Measurements from ENCODE around the gene CCDC174. TPM values are rescaled to one million over a fixed set of nuclear protein-coding genes. Genes with fewer than 3 reads are reported as not detected.

CCDC174 gene
- total RNA-seq, 1 experiment from 2014 or later, result 16.7 TPM

DNA sequence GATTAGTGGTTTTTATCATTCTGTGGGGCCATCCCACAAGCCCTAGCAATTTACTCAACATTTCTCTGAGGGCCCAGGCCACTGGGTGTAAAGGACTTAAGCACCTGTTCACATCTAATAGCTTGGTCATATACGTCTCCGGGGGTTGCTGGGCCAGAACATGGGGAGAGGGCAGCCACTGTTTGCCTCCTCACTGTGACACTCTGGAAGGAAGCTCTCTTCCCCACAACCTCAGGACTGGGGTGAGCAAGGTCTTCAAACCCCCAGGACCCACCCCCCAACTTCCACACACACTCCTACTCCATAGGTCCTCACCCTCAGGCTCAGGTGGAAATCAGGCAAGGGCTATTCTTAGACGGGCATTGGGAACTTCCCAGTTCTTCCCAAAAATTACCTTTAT is 52.2 kb downstream of the CCDC174 start:
- Histone ChIP-seq H3K4me3 (ENCODE audit: low read length) (no peak overlapping the region), H3K27ac (ENCODE audit: low read length) (no peak overlapping the region), H4K20me1 (ENCODE audit: insufficient read depth, low read depth, low read length) (no peaks in the 10 kb centered on the region), H3K9me2 (replicated peaks; ENCODE audit: insufficient read depth, low read length) (no peaks in the 10 kb centered on the region), H3K36me3 (ENCODE audit: insufficient read depth, low read length) (no peaks in the 10 kb centered on the region), H3K9me3 (ENCODE audit: low read length) (no peaks in the 10 kb centered on the region), H3K79me2 (ENCODE audit: low read length) (no peaks in the 10 kb centered on the region), H3K4me1 (ENCODE audit: low read length) (no peaks in the 10 kb centered on the region), H3K27me3 (ENCODE audit: low read length) (no peaks in the 10 kb centered on the region), H3K4me2 (ENCODE audit: low read depth, low read length, poor library complexity, severe bottlenecking) (no peak overlapping the region), H2AFZ (ENCODE audit: low read length) (no peak overlapping the region), H3K9ac (ENCODE audit: low read length) (no peak overlapping the region)
- no peak for DNase-seq

DNA sequence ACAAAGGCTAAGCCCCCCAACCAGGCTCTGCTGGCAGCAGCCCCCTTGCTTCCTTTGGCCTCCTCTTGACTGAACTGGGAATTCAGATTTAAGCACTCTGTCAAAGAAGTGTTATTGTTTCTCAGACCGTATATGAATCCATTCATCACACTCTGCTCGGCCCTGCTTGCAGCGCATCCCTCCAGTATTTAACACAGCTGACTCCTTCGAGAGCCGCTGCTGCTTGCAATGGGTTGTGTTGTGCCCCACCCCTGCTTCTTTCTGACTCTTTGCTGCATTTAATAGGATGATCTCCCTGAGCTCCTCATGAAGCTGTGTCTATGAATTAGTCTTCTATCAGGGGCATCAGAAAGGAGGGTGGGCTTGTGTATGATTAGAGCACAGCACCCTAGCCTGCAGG is 54.5 kb downstream of the CCDC174 start:
- no peaks in the 10 kb centered on the region for H3K79me2 ChIP-seq (ENCODE audit: low read length)
- H3K27me3 ChIP-seq (ENCODE audit: low read length), result no peaks in the 10 kb centered on the region
- H4K20me1 ChIP-seq (ENCODE audit: insufficient read depth, low read depth, low read length), result no peaks in the 10 kb centered on the region

DNA sequence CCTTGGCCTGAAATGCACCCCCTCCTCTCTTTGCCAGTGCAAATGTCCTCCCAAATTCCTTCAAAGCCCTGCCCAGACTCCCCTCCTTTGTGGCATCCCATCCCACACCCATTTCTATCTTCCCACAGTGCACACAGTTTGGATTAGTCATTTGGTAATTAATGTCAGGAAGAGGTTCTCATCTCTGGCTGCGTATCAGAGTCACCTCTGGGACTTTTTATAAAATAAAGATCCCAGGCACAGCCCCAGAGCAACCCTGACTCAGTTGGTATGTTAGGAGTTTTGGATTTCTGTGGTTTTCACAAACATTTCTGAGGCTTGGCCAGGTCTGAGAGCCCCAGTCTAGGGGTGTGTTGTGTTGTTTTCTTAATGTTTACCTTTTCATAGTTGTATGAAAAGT is 65.0 kb downstream of the CCDC174 start:
- Histone ChIP-seq H3K27me3 (ENCODE audit: low read length) (no peaks in the 10 kb centered on the region), H4K20me1 (ENCODE audit: insufficient read depth, low read depth, low read length) (no peaks in the 10 kb centered on the region), H3K9me2 (replicated peaks; ENCODE audit: insufficient read depth, low read length) (no peaks in the 10 kb centered on the region), H3K9ac (ENCODE audit: low read length) (no peak overlapping the region), H3K9me3 (ENCODE audit: low read length) (no peaks in the 10 kb centered on the region), H3K4me1 (ENCODE audit: low read length) (no peaks in the 10 kb centered on the region), H3K4me2 (ENCODE audit: low read depth, low read length, poor library complexity, severe bottlenecking) (no peak overlapping the region), H3K4me3 (ENCODE audit: low read length) (no peak overlapping the region), H2AFZ (ENCODE audit: low read length) (no peak overlapping the region), H3K27ac (ENCODE audit: low read length) (no peak overlapping the region), H3K79me2 (ENCODE audit: low read length) (no peaks in the 10 kb centered on the region), H3K36me3 (ENCODE audit: insufficient read depth, low read length) (no peaks in the 10 kb centered on the region)
- no peak for DNase-seq

More for the DNA sequence above, 54.5 kb downstream of the CCDC174 start:
- no peak overlapping the region for H2AFZ ChIP-seq (ENCODE audit: low read length)
- no peak for DNase-seq
- no peak overlapping the region for H3K4me2 ChIP-seq (ENCODE audit: low read depth, low read length, poor library complexity, severe bottlenecking)
- no peaks in the 10 kb centered on the region for H3K9me3 ChIP-seq (ENCODE audit: low read length)
- H3K9ac ChIP-seq (ENCODE audit: low read length), result no peak overlapping the region
- H3K4me1 ChIP-seq (ENCODE audit: low read length), result no peaks in the 10 kb centered on the region
- no peaks in the 10 kb centered on the region for H3K9me2 ChIP-seq (replicated peaks; ENCODE audit: insufficient read depth, low read length)
- H3K4me3 ChIP-seq (ENCODE audit: low read length), result no peak overlapping the region
- H3K27ac ChIP-seq (ENCODE audit: low read length), result no peak overlapping the region
- no peaks in the 10 kb centered on the region for H3K36me3 ChIP-seq (ENCODE audit: insufficient read depth, low read length)

DNA sequence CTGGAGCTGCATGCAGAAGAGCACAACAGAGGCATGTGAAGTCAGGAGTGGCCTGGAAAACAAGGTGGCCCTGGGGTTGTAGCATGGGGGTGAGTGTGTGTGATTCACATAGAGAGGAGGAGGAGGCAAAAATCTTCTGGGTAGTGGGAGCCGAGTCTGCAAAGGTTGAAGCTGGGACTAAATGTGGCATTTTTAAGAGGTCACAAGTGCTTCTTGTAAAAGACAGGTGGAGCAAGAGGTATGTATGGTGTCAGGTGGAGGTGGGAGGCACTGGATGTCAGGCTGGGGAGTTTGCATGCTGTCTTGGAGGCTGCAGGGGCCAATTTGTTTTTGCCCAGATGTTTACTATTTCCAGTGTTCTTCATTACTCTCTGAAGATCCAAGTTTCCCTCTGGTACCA is 65.7 kb downstream of the CCDC174 start:
- Histone ChIP-seq H3K4me3 (ENCODE audit: low read length) (no peak overlapping the region), H3K9ac (ENCODE audit: low read length) (no peak overlapping the region), H3K9me2 (replicated peaks; ENCODE audit: insufficient read depth, low read length) (no peaks in the 10 kb centered on the region), H4K20me1 (ENCODE audit: insufficient read depth, low read depth, low read length) (no peaks in the 10 kb centered on the region), H3K27ac (ENCODE audit: low read length) (no peak overlapping the region), H3K27me3 (ENCODE audit: low read length) (no peaks in the 10 kb centered on the region), H3K36me3 (ENCODE audit: insufficient read depth, low read length) (no peaks in the 10 kb centered on the region), H3K4me2 (ENCODE audit: low read depth, low read length, poor library complexity, severe bottlenecking) (no peak overlapping the region), H3K79me2 (ENCODE audit: low read length) (no peaks in the 10 kb centered on the region), H2AFZ (ENCODE audit: low read length) (no peak overlapping the region), H3K9me3 (ENCODE audit: low read length) (no peaks in the 10 kb centered on the region), H3K4me1 (ENCODE audit: low read length) (no peaks in the 10 kb centered on the region)
- no peak for DNase-seq

DNA sequence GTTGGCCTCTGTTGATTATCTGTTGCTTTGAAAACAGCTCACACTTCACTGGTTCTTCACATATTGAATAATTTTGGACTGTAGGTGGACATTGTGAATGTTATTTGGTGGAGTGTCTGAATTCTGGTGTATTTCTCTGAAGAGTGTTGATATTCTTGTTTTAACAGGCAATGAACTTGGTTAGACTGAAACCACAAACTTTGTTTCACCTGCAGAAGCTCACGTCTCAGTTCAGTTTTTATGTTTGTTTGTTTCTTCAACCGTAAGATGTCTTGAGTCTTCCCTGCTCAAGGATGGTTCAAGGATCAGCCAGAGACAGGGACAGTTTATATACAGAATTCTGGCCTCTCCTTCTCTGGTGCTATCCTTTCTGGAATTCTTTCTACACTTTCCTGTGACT is 67.0 kb downstream of the CCDC174 start:
- H3K4me3 ChIP-seq (ENCODE audit: low read length), result no peak overlapping the region
- H4K20me1 ChIP-seq (ENCODE audit: insufficient read depth, low read depth, low read length), result no peaks in the 10 kb centered on the region
- no peaks in the 10 kb centered on the region for H3K27me3 ChIP-seq (ENCODE audit: low read length)
- H3K36me3 ChIP-seq (ENCODE audit: insufficient read depth, low read length), result no peaks in the 10 kb centered on the region
- no peak overlapping the region for H3K9ac ChIP-seq (ENCODE audit: low read length)
- H2AFZ ChIP-seq (ENCODE audit: low read length), result no peak overlapping the region
- no peaks in the 10 kb centered on the region for H3K79me2 ChIP-seq (ENCODE audit: low read length)
- H3K4me1 ChIP-seq (ENCODE audit: low read length), result no peaks in the 10 kb centered on the region
- H3K9me2 ChIP-seq (replicated peaks; ENCODE audit: insufficient read depth, low read length), result no peaks in the 10 kb centered on the region
- DNase-seq, result no peak
- no peak overlapping the region for H3K4me2 ChIP-seq (ENCODE audit: low read depth, low read length, poor library complexity, severe bottlenecking)
- no peaks in the 10 kb centered on the region for H3K9me3 ChIP-seq (ENCODE audit: low read length)
- no peak overlapping the region for H3K27ac ChIP-seq (ENCODE audit: low read length)

DNA sequence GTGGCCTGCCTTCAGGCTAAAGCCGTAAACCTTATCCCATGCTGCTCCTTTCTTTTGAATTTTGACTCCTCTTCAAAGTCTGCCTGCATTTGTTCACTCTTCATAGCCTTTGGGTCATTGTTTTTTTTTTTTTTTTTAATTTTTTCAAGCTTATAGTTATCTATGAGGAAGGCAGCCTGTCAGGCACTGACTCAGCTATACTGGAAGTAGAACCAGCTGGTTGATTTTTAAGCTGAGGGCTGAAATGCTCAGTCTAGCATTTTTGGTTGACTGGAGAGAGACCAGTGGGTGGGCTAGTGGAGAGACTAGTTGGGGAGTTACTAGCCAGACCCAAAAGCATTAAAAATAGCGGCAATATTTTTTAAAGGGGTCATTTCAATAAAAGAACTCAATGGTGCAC is 67.4 kb downstream of the CCDC174 start:
- no peaks in the 10 kb centered on the region for H3K36me3 ChIP-seq (ENCODE audit: insufficient read depth, low read length)
- no peak overlapping the region for H3K4me2 ChIP-seq (ENCODE audit: low read depth, low read length, poor library complexity, severe bottlenecking)
- H3K79me2 ChIP-seq (ENCODE audit: low read length), result no peaks in the 10 kb centered on the region
- H3K4me1 ChIP-seq (ENCODE audit: low read length), result no peaks in the 10 kb centered on the region
- H3K4me3 ChIP-seq (ENCODE audit: low read length), result no peak overlapping the region
- no peak overlapping the region for H3K9ac ChIP-seq (ENCODE audit: low read length)
- H3K27me3 ChIP-seq (ENCODE audit: low read length), result no peaks in the 10 kb centered on the region
- no peaks in the 10 kb centered on the region for H3K9me3 ChIP-seq (ENCODE audit: low read length)
- no peak overlapping the region for H2AFZ ChIP-seq (ENCODE audit: low read length)
- H4K20me1 ChIP-seq (ENCODE audit: insufficient read depth, low read depth, low read length), result no peaks in the 10 kb centered on the region
- DNase-seq, result no peak
- H3K9me2 ChIP-seq (replicated peaks; ENCODE audit: insufficient read depth, low read length), result no peaks in the 10 kb centered on the region
- no peak overlapping the region for H3K27ac ChIP-seq (ENCODE audit: low read length)

DNA sequence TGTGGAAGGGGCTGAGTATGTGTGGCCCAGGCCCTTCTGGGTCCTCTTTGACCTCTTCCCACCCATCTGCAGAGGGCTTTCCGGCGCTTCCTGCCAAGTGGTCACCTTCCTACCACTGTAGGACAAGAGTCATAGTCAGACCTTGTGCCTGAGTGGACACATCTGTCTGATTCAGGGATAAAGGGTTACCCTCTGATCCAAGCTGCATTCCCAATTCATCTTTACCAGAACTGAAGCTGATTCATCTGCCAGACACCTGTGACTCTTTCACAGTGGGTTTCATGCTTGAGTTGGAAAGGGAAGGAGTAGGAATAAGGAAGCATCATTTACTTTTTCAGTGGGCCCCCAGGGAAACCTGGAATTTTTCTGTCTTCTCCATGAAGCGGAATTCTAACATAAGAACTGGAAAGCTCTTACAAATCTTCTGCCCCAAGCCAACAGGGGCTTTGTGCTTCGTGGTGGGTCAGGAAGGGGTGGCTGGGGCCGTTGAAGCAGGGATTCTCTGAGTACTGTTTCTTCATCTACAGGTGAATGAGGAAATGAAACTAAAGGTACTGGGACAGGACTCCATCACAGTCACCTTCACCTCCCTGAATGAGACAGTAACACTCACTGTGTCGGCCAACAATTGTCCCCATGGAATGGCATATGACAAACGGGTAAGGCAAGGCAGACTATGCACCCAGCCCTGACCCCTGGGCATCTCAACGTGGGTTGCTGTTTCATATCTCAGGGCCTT is 69.7 kb downstream of the CCDC174 start:
- Histone ChIP-seq H2AFZ (ENCODE audit: low read length) (no peak overlapping the region), H3K4me1 (ENCODE audit: low read length) (no peaks in the 10 kb centered on the region), H4K20me1 (ENCODE audit: insufficient read depth, low read depth, low read length) (no peaks in the 10 kb centered on the region), H3K4me3 (ENCODE audit: low read length) (no peak overlapping the region), H3K9ac (ENCODE audit: low read length) (no peak overlapping the region), H3K27me3 (ENCODE audit: low read length) (no peaks in the 10 kb centered on the region), H3K27ac (ENCODE audit: low read length) (no peak overlapping the region), H3K4me2 (ENCODE audit: low read depth, low read length, poor library complexity, severe bottlenecking) (no peak overlapping the region), H3K9me3 (ENCODE audit: low read length) (no peaks in the 10 kb centered on the region), H3K9me2 (replicated peaks; ENCODE audit: insufficient read depth, low read length) (no peaks in the 10 kb centered on the region), H3K79me2 (ENCODE audit: low read length) (no peaks in the 10 kb centered on the region), H3K36me3 (ENCODE audit: insufficient read depth, low read length) (no peaks in the 10 kb centered on the region)
- DNase-seq, result no peak

Measured in Karpas-422 (cell line).